ENCODE measurements around the gene VDR.

DNA sequence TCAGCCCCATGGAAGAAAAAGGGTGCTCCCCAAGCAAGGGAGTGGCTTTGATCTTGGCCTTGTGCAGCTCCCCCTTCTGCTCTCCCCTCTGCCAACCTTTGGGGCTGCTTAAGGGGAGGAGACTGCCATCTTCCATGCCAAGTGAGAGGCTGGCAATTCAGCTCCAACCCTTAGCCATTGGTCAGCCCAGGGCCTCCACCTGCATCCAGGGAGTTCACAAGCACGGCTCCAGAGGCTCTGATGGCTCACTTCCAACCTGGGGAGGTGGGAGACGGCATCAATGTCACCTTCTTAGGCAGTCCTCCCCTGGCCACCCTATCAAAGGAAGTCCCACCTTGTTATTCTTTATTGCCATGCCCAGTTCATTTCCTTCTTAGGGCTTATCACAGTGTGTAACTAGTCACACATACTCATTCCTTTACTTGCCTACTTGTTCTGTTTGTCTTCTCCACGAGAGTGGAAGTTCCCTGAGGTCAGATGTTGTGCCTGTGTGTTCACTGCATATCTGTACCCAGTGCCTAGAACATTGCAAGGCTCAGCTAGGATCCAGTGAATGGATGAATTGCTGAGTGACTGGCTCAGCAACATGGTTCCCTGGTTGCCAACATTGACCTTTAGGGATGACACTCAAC lies 90.1 kb downstream of the VDR start:
- TF ChIP-seq CTCF (IDR thresholded peaks at IDR 0.05) (no peak), EP300 (IDR thresholded peaks at IDR 0.05; ENCODE audit: low read depth) (no peak), POLR2AphosphoS5 (IDR thresholded peaks at IDR 0.05) (no peak)

All from transverse colon (tissue), 4 donors.